ENCODE data around the gene JARID2.

DNA sequence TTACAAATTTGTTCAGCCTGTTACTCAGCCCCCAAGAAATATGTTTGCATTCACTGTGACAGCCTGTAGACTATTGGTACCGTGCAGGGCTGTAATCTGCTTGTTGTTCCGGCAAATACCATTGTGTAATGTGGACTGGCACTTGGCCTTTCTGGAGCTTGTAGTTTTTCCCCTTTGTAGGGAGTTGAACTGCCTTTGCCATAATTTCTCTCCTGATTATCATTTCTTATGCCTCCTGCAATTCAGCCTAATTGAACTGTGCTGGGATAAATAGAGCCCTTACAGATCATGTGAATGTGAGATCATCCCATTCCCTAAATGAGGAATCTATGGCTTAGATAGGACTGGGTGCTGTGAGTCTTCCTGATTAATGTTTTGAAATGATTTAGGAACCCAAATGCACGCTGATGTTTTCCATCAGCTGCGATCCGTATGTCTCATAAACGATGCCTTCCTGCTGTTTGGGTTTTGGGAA is 185.1 kb downstream of the JARID2 start:
- TF ChIP-seq, protein P1, sequence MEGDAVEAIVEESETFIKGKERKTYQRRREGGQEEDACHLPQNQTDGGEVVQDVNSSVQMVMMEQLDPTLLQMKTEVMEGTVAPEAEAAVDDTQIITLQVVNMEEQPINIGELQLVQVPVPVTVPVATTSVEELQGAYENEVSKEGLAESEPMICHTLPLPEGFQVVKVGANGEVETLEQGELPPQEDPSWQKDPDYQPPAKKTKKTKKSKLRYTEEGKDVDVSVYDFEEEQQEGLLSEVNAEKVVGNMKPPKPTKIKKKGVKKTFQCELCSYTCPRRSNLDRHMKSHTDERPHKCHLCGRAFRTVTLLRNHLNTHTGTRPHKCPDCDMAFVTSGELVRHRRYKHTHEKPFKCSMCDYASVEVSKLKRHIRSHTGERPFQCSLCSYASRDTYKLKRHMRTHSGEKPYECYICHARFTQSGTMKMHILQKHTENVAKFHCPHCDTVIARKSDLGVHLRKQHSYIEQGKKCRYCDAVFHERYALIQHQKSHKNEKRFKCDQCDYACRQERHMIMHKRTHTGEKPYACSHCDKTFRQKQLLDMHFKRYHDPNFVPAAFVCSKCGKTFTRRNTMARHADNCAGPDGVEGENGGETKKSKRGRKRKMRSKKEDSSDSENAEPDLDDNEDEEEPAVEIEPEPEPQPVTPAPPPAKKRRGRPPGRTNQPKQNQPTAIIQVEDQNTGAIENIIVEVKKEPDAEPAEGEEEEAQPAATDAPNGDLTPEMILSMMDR (IDR thresholded peaks at IDR 0.05), result no peak
- no peak for TF ChIP-seq POLR2A (IDR thresholded peaks at IDR 0.05)

Measured in testis (tissue), 2 donors.